Endothelial cell of umbilical vein (primary cell): ENCODE data around the gene UTS2R. TPM values are rescaled to one million over a fixed set of nuclear protein-coding genes. Genes with fewer than 3 reads are reported as not detected.

ENCODE experiments used
- BruUV-seq: library from RNA; stranded (reverse); fragments of 400-500 nt; replicated peaks from 2 replicates; lab custom pipeline; 2021; lab: Mats Ljungman, UMichigan
- CTCF ChIA-PET: fragments of 300-600, 350-600 bp; sonication (Branson Sonifier 250); formaldehyde crosslinking; loops from one replicate; lab custom pipeline; 2021; ENCODE audit warnings: antibody characterized with exemption, inconsistent platforms; lab: Charles Lee
- POLR2A ChIA-PET: fragments of 300-600, 350-600 bp; sonication (Branson Sonifier 250); formaldehyde crosslinking; loops from one replicate; lab custom pipeline; 2021; ENCODE audit warnings: antibody characterized with exemption, inconsistent platforms; lab: Charles Lee
- DNase-seq: peaks from one replicate; pipeline ENCODE4 v3.0.0-alpha.2; 2011; ENCODE audit warnings: low read depth, low spot score
- FAIRE-seq: peaks from 2 replicates; lab custom pipeline; 2011; peaks lifted over from hg19 to GRCh38; lab: Jason Lieb, UNC
- H2AFZ ChIP-seq: 2 replicates; pipeline ENCODE4 v1.6.0; 2012; ENCODE audit warnings: low read depth, low read length, control low read depth, inconsistent platforms
- H3K27ac ChIP-seq: 2 replicates; pipeline ENCODE4 v1.5.1; 2011; ENCODE audit warnings: low read depth, mild to moderate bottlenecking, control low read depth, low read length, moderate library complexity; ENCODE audit not compliant: insufficient read depth
- H3K27me3 ChIP-seq, 2 experiments: 2 replicates each; pipeline versions ENCODE4 v1.6.0 to v1.6.1; 2011; ENCODE audit warnings: low read length in 2 of 2, mixed read lengths in 1 of 2; ENCODE audit not compliant: control insufficient read depth in 2 of 2, insufficient read depth in 2 of 2
- H3K36me3 ChIP-seq, 2 experiments: 2 replicates in 1 of 2; 3 replicates in 1 of 2; pipeline ENCODE4 v1.5.1; 2011; ENCODE audit warnings: low read length in 2 of 2, mild to moderate bottlenecking in 1 of 2, moderate library complexity in 1 of 2; ENCODE audit not compliant: control insufficient read depth in 2 of 2, insufficient read depth in 2 of 2; ENCODE audit errors: extremely low read depth in 1 of 2
- H3K4me1 ChIP-seq: 3 replicates; pipeline ENCODE4 v1.5.1; 2011; ENCODE audit warnings: mild to moderate bottlenecking, low read length; ENCODE audit not compliant: control insufficient read depth, insufficient read depth; ENCODE audit errors: extremely low read depth
- H3K4me2 ChIP-seq: 2 replicates; pipeline ENCODE4 v1.6.1; 2011; ENCODE audit warnings: low read length, control low read depth, mixed read lengths; ENCODE audit not compliant: insufficient read depth
- H3K4me3 ChIP-seq, 3 experiments: fragments of 200-600 bp in 1 of 3; sonication (generic), shearing (Covaris generic) in 1 of 3; replicated peaks in 1 of 3; 2 replicates each; pipeline ENCODE4 v1.5.1; 2011 to 2016; ENCODE audit warnings: control low read depth in 3 of 3, low read length in 3 of 3, mild to moderate bottlenecking in 2 of 3, inconsistent platforms in 1 of 3, low read depth in 1 of 3, moderate library complexity in 1 of 3; ENCODE audit not compliant: insufficient read depth in 1 of 3
- H3K79me2 ChIP-seq: 2 replicates; pipeline ENCODE4 v1.6.0; 2012; ENCODE audit warnings: low read length, inconsistent platforms; ENCODE audit not compliant: control insufficient read depth, insufficient read depth
- H3K9ac ChIP-seq: replicated peaks from 2 replicates; pipeline ENCODE3; 2011; ENCODE audit warnings: low read length, control low read depth; ENCODE audit not compliant: insufficient read depth; ENCODE audit errors: extremely low read depth
- H3K9me1 ChIP-seq: replicated peaks from 3 replicates; pipeline ENCODE4 v1.6.0; 2011; ENCODE audit warnings: mild to moderate bottlenecking, low read length; ENCODE audit not compliant: control insufficient read depth, insufficient read depth; ENCODE audit errors: extremely low read depth
- H3K9me3 ChIP-seq: replicated peaks from 2 replicates; pipeline ENCODE4 v1.5.1; 2012; ENCODE audit warnings: low read length, inconsistent platforms; ENCODE audit not compliant: control insufficient read depth, insufficient read depth
- H4K20me1 ChIP-seq: replicated peaks from 2 replicates; pipeline ENCODE3; 2011; ENCODE audit warnings: mild to moderate bottlenecking, low read length; ENCODE audit not compliant: control insufficient read depth, insufficient read depth; ENCODE audit errors: extremely low read depth
- EZH2 ChIP-seq: IDR thresholded peaks from 2 replicates; pipeline ENCODE4 v1.6.1; 2012; ENCODE audit warnings: borderline replicate concordance, low read depth, mild to moderate bottlenecking, moderate library complexity, low read length, inconsistent platforms; ENCODE audit not compliant: severe bottlenecking
- FOS ChIP-seq: IDR thresholded peaks from 2 replicates; pipeline ENCODE4 v1.6.1; 2011; ENCODE audit warnings: mild to moderate bottlenecking, low read length, moderate library complexity, borderline replicate concordance; ENCODE audit not compliant: insufficient read depth
- GATA2 ChIP-seq: IDR thresholded peaks from 2 replicates; pipeline ENCODE4 v1.7.0; 2011; ENCODE audit warnings: low read depth, mild to moderate bottlenecking, moderate library complexity, mixed read lengths, low read length; ENCODE audit not compliant: insufficient read length, insufficient read depth
- JUN ChIP-seq: IDR thresholded peaks from 2 replicates; pipeline ENCODE4 v1.6.1; 2011; ENCODE audit warnings: borderline replicate concordance, low read depth; ENCODE audit not compliant: insufficient read length, insufficient read depth
- MYC ChIP-seq: IDR thresholded peaks from one replicate; pipeline ENCODE4 v1.6.1; 2011; ENCODE audit warnings: mild to moderate bottlenecking, low read depth, low read length
- POLR2A ChIP-seq: IDR thresholded peaks from 2 replicates; pipeline ENCODE4 v1.6.1; 2012; ENCODE audit warnings: low read depth, mild to moderate bottlenecking, control low read depth, low read length
- POLR2AphosphoS5 ChIP-seq: IDR thresholded peaks from 2 replicates; pipeline ENCODE4 v1.6.1; 2012; ENCODE audit warnings: low read depth, mild to moderate bottlenecking, control low read depth, low read length, moderate library complexity; ENCODE audit not compliant: insufficient read depth
- dilution Hi-C: fragments of 300-500 bp; cut with MboI; formaldehyde crosslinking; loops from one replicate; pipeline ENCODE4 v1.15.0; 2019; ENCODE audit warnings: low sequenced_read_pairs; ENCODE audit not compliant: extremely low pct_ligation_motif_present
- intact Hi-C: fragments of 100-400 bp; cut with micrococcal nuclease; formaldehyde crosslinking; loops from one replicate; pipeline ENCODE4 v1.10.0; 2022
- polyA plus RNA-seq, 4 experiments: library from polyadenylated mRNA; depleted of rRNA in 3 of 4; stranded (reverse) in 3 of 4; unstranded in 1 of 4; fragments of >200 nt; gene quantifications; 2 replicates each; pipeline versions ENCODE4 v1.2.1 to v1.2.3, GENCODE V29; 2011 to 2012; ENCODE audit warnings: missing spikeins in 1 of 4
- total RNA-seq: library from RNA; stranded (reverse); gene quantifications from 2 replicates; pipeline ENCODE4 v1.2.3, GENCODE V29; 2021
- TF ChIP-seq, protein P1 (sequence below): IDR thresholded peaks from 2 replicates; pipeline ENCODE4 v1.6.1; 2011; ENCODE audit not compliant: insufficient read depth, insufficient read length
- TF ChIP-seq, protein P2 (sequence below), 2 donors: IDR thresholded peaks; 1 replicate in 1 of 2; 2 replicates in 1 of 2; pipeline ENCODE4 v1.5.1; 2011; ENCODE audit warnings: low read length in 2 of 2, mild to moderate bottlenecking in 2 of 2, moderate library complexity in 2 of 2, control low read depth in 1 of 2, inconsistent platforms in 1 of 2, low read depth in 1 of 2; ENCODE audit not compliant: insufficient read depth in 1 of 2; ENCODE audit errors: extremely low read depth in 1 of 2

UTS2R gene
- total and polyA plus RNA-seq, 2 donors (not counting 3 experiments of a cell fraction or from before 2014, with no cell fraction given), result not detected

DNA sequence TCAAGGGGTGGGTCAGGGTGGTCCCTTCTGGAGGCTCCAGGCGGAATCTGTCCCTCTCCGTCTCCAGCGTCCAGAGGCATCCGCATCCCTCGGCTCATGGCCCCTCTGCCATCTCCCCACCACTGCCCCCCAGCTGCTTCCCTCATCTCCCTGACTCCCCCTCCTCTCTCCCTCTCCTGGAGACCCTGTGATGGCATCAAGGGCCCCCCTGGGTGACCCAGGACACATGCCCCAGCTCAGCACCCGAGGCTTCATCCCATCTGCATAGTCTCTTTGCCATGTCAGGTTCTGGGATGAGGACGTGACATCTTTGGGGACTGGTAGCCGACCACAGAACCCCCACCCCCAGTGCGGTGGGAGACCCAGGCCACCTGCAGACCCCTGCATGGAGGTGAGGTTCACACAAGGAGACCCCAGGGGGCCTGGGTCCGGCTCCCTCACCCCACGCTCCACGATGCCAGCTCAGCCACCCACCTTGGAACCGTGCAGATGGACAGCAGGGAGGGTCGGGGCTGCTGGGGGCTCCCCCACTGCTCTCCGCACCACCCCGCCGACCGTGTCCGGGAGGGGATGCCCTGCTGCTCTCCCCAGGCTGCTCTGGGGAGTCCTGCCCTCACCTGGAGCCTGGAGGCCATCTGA lies 41.8 kb upstream of the UTS2R start:
- FAIRE-seq, result no peak
- no peak overlapping the region for H3K4me3 ChIP-seq

More for the DNA sequence above, 41.8 kb upstream of the UTS2R start:
- intact Hi-C loops, result no loop called here
- Histone ChIP-seq H3K9me3 (no peaks in the 10 kb centered on the region), H3K4me1 (peaks cover 6% of the 10 kb centered on the region), H4K20me1 (no peaks in the 10 kb centered on the region), H3K27ac (no peak overlapping the region), H3K36me3 (no peaks in the 10 kb centered on the region), H3K79me2 (no peaks in the 10 kb centered on the region), H3K9me1 (no peaks in the 10 kb centered on the region), H3K9ac (no peak overlapping the region), H3K27me3 (peaks cover 0 to 2% of the 10 kb centered on the region in 2 experiments), H2AFZ (no peak overlapping the region), H3K4me2 (no peak overlapping the region)
- DNase-seq, result no peak
- dilution Hi-C loops, result no loop called here
- ChIA-PET POLR2A (interaction anchor here (0.9 kb wide), 1 partner anchor 9 kb away, joined by 3 read pairs; no protein-coding TSS in a partner anchor), CTCF (interaction anchor here (1.1 kb wide), 2 partner anchors 8 to 9 kb away, joined by 3 read pairs; no protein-coding TSS in a partner anchor)
- TF ChIP-seq POLR2AphosphoS5, result no peak
- no peak for TF ChIP-seq GATA2
- no peak for TF ChIP-seq JUN
- TF ChIP-seq, protein P1, sequence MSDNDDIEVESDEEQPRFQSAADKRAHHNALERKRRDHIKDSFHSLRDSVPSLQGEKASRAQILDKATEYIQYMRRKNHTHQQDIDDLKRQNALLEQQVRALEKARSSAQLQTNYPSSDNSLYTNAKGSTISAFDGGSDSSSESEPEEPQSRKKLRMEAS, result no peak
- TF ChIP-seq EZH2, result no peak
- no peak for TF ChIP-seq MYC
- TF ChIP-seq, protein P2, sequence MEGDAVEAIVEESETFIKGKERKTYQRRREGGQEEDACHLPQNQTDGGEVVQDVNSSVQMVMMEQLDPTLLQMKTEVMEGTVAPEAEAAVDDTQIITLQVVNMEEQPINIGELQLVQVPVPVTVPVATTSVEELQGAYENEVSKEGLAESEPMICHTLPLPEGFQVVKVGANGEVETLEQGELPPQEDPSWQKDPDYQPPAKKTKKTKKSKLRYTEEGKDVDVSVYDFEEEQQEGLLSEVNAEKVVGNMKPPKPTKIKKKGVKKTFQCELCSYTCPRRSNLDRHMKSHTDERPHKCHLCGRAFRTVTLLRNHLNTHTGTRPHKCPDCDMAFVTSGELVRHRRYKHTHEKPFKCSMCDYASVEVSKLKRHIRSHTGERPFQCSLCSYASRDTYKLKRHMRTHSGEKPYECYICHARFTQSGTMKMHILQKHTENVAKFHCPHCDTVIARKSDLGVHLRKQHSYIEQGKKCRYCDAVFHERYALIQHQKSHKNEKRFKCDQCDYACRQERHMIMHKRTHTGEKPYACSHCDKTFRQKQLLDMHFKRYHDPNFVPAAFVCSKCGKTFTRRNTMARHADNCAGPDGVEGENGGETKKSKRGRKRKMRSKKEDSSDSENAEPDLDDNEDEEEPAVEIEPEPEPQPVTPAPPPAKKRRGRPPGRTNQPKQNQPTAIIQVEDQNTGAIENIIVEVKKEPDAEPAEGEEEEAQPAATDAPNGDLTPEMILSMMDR (IDR thresholded peaks at IDR 0.05; ENCODE audit: extremely low read depth in 1 of 2, insufficient read depth in 1 of 2, low read depth in 1 of 2, low read length in 2 of 2), result no peak
- no peak for TF ChIP-seq POLR2A
- TF ChIP-seq FOS, result no peak
- no TSS peak for BruUV-seq
